Stimulated activated CD4-positive, alpha-beta T cell treated with anti-CD3 and anti-CD28 coated beads, Interleukin-1b, Interleukin-23, amount 100 ng/mL, for 1 hour (primary cell): ENCODE results near the gene PLEKHG5.

Experiments
- DNase-seq, 2 donors: peaks; one replicate each; pipeline ENCODE4 v3.0.0-alpha.2; 2020; ENCODE audit warnings: low read depth in 2 of 2

PLEKHG5 gene

DNA sequence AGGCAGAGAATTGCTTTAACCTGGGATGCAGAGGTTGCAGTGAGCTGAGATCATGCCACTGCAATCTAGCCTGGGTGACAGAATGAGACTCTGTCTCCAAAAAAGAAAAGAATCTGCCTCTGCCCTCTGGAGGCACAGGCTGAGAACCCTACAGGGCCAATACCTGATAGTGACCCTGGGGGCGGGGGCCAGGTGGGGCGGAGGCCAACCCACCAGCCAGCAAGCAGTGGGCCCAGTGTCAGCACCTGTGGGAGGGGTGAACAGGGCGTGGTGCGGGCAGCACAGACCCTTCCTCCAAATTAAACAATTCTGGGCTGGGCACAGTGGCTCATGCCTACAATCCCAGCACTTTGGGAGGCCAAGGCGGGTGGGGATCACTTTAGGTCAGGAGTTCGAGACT, 19.0 kb upstream of the PLEKHG5 start:
- DNase-seq: no peak

- DNase-seq: no peak
Measured at GRCh38 chr1:6509919-6510291, 18.4 kb upstream of the PLEKHG5 start.

GRCh38 chr1:6509220-6509918, 17.9 kb upstream of the PLEKHG5 start:
- DNase-seq: no peak

DNA sequence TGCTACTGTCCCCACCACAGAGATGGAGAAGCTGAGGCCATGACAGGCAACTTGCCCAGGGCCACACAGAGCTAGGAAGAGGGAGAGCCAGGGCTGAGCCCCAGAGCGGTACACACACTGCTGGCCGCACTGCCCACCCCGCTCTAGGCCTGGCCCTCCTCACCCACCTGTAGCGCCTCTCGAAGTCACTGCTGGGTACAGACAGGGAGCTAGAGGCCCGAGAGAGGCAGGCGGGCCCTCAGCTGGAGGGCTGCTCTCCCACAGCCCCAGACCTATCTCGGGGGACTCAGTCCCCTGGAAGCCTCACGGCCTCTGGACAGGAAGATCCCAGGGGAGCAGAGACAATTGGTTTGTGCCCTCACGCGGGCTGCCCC, 17.3 kb upstream of the PLEKHG5 start:
- DNase-seq: no peak

GRCh38 chr1:6508154-6508815, 16.8 kb upstream of the PLEKHG5 start:
- DNase-seq: no peak

GRCh38 chr1:6507461-6507911, 16.0 kb upstream of the PLEKHG5 start:
- no peak for DNase-seq

DNA sequence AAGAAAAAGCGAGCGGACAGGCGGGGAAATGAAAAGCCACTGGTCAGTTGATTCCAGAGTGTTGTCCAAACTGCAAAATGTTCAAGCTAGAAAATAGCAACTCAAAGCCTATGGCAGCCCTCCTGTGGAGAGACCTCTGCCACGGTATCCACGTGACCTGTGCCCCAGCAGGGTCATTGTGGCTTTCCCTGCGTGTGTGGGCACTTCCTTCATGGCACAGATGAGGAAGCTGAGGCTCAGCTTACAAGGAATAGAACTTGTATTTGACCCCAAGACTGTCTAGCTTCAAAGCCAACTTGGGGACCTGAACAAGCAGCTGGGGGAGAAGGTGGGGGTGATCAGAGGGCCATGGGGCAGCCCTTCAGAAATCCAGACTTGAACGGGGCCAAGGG, 15.6 kb upstream of the PLEKHG5 start:
- no peak for DNase-seq

DNA sequence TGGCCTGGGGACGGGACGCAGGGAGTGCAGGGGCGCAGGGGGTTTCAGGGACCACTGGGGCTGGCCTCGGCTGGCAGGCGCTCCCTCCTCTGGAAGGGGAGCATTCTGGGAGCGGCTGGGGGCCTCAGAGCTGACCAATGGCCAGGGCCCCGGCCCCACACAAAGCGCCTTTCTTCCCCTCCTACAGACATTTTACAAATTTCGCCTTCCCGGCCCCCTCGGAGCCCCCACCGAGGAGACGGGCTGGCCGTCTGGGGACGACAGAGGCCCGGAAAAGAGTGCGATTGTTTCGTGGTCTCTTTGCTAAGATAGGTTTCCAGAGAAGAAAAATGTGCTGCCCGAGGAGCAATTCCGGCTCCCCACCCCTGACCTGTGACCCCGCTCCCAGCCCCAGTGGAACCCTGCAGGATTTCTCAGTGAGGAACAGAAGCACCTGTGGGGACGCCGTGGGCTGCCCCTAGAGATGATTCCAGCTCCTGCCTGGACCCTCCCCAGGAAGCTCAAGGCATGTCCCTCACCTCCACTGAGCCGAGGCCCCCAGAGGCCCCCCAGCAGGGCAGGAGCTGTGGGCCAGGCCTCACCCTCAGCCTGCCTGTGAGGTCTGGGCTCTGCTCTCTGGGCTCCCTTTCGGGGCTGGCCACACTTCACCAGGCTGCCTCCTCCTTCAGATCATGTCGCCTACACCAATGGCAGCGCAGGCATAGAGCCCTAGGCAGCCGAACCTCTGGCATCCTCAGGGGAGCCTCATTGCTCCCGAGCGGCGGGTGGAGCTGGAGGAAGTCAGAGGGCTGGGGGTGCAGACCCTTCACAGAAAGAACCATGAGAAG, 15.0 kb upstream of the PLEKHG5 start:
- DNase-seq: no peak

DNA sequence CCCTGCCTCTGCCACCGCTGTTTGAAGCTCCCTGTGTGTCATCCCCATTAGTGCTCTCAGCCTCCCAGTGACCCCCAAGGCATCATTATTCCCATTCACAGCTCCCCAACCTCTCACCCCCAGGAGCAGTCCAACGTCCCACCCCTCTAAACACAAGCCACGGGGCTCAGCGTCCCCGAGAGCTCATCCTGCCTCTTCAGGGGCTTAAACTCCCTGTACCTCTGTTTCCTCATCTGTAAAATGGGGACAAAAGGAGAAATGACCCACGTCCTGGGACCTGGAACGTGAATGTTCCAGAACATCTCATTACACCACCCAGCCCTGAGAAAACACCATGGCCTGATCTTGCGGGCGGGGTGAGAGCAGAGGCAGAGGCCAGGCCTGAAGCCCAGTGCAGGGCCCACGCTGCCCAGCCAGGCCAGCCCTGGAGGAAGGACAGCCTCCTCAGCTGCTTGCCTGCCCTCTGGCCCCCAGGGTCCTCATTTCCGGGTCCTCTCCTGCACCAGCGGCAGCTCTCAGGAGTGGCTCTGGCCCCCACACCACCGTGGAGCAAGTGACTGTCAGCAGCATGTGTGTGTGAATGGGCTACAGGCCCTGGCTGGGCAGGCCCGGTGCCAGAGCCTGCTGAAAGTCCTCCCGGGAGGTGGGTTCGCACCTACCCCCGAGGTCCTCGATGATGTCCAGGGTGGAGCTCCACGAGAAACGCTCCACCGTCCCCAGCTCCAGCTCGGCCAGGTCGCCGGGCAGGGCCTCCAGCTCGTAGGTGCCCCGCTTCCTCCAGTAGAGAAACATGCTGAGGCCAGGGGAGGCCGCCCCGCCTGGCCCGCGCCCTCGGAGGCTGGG, 14.1 kb upstream of the PLEKHG5 start:
- no peak for DNase-seq

- no peak for DNase-seq
Measured at GRCh38 chr1:6504887-6505286, 13.4 kb upstream of the PLEKHG5 start.

DNA sequence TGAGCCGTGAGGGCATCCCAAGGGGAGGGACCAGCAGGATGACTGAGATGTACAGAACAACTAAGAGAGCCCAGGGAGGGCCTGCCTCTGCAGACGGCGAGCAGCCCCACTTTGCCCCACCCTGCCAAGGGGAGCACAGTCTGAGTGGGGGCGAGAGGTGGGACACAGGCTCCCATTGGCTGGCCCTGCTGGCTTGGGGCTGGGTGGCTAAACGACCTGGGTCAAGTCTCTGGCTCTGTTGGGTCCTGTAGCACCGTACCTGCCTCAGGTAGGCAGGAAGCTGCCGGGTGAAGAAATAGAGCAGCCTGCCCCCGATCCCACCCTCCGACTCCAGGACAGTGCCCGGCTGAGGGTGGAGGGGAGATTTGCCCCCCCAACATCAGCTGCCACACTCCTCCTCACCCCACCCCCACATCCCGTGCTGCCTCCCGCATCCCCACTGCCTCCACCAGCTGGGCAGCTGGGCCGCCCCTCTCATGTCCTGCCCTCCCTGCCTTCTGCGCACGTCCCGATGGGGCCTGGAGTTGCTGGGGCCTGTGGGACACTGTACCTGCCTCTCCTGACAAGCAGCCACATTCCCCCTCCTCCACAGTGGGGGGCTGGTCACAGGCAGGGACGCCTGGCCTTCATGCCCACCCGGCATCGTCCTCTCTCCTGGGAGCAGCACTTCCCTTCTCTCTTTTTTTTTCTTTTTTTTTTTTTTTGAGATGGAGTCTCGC, 12.6 kb upstream of the PLEKHG5 start:
- DNase-seq: no peak

DNA sequence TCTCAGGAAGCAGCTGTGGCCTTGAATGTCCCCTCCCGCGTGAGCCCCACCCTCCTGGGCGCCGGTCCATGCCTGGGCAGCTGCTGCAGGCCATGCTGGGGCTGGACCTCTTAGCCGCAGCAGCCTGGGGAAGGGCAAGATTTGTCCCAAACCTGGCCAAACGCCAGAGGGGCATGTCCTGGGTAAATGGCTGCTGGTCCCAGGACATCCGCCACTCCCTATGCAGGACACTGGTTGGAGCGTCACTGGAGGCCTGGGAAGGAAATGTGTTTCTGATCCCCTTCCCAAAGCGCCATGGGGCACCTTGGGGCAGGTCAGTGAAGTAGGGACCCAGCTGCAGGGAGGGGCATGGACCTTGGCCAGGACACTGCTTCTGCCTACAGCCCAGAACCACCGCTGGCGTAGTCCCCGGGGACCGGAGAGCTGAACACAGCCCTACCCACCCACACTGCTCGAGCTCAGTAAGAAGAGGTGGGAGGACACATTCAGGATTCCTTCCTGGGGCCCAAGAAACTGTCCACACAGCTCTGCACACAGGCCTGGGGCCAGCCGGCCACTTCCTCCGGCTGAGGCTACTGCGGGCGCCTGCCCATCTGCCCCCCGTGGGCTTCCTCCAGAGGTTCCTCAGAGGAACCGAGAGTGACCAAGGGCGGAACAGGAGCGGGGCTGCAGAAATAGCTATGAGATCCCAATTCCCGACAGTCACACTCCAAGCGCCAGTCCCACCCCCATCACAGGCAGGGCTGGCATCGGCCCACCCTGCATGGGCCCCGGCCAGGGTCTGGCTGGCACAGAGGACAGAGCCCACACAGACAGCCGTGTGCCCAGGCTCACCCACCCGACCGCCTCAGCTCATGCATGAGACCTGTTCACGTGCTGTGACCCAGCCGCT, 10.8 kb upstream of the PLEKHG5 start:
- no peak for DNase-seq

- DNase-seq: no peak
Measured at GRCh38 chr1:6501279-6501813, 9.9 kb upstream of the PLEKHG5 start.

- no peak for DNase-seq
Measured at GRCh38 chr1:6500544-6501278, 9.2 kb upstream of the PLEKHG5 start.

DNA sequence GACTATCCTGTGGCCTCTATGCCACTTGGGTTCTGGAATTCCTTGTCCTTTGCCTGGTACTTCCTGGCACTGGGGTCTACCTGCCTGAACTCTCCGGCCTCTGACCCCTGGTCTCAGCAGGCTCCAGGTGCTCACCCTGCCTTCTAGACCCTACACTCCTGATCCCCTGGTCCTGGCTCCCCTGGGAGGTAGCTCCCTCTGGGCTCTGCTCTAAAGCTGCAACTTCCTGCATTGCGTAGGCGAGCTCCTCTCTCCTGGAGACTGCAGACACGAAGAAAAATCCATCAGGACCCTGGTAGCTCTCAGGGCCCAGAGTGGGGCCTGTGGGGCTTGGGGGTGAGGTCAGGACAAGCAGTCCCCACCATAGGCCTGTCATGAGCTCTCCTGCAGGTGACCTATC, 7.8 kb upstream of the PLEKHG5 start:
- DNase-seq: no peak

DNA sequence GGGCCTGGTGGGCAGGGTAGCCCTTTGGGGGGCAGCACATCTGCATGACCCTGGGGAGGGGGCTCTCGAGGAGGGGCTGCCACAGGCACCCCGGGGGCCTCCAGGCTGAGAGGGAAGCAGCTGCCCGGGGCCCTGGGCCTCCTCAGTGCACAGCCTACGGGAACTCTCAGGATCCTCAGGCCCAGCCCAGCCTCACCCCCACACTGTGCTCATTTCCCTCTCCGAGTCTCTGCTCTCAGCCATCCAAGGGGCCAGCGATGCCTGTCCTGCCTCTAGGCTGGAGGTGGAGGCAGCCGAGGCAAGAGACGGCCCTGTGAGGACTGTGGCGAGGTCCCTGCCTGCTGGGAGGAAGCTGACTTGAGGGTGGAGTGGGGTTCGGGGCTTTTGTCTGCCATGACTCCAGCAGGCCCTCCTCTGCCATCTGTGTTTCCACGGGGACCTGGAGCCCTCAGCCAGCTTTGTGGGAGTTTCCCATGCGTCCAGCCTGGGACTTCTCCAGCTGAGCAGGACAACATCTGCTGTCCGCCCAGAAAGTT, 7.2 kb upstream of the PLEKHG5 start:
- DNase-seq: no peak

DNA sequence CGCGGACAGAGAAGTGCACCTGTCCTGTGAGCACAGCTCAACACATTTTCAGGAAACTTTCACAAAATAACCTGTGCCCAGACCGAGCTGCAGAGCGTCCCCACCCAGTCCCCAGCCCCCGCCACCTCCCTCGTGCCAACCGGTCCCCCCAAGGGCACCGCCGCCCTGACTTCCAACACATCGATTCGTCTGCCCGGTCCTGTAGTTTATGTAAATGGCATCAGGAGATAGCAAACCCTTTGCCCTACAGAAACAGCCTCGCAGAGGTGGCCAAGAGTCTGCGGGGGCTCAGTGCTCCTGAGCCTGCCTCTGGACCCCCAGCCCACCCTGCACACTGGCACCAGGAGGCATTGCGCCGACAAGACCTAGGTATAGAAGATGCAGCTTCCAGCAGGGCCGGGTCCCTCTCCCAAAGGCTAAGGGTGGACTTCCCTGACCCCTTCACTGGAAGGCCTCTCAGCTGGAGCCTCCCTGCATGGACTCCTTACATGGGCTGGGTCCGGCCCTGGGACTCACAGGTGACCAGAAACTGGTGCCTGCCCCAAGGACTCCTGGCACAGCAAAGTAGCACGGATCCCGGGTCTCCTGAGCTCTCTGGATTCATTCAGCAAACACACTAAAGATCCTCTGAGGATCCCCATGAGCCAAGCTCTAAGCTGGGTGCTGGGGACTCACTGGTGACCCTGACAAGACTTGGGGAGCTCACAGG, 6.6 kb upstream of the PLEKHG5 start:
- DNase-seq: no peak

DNA sequence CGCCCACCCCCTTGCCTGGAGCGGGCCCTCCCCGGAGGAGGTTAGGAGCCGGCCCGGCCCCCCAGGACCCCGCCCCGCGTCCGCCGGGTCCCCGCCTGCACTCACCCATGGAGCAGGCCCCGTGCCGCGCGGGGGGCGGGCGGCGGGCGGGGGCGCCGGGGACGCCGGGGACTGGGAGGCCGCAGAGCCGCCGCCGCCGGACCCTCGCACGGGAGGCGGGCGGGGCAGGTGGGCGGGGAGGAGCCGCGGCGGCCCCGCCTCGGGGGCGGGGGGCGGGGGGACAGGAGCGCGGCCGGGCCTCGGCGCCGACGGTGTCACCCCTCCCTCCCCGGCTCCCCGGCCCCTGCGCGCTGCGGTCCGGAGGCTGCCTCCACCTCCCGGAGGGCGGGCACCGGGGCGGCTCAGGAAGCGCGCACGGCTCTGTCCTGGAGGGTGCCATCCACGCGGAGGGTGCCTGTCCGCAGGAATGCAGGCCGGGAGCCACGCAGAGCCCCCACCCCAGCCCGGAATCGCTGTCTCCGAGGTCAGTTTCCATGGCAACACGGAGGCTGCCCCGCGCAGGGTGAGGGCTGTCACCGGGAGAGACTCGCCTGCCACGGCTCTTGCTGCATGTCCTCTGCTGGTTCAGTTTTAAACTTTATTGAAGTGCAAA, 5.9 kb upstream of the PLEKHG5 start:
- DNase-seq: peak; percentile 16 to 21
